ENCODE measurements around the gene LEFTY2.

LEFTY2 gene

GRCh38 chr1:225917101-225917500 lies 23.9 kb downstream of the LEFTY2 start:
- no peak for DNase-seq (ENCODE audit: low read depth)
- TF ChIP-seq CTCF (IDR thresholded peaks at IDR 0.05; ENCODE audit: insufficient read depth, low read depth, low read length, missing control alignments) = no peak
- no peak overlapping the region for H3K4me3 ChIP-seq (ENCODE audit: low read depth, low read length)

GRCh38 chr1:225915538-225915991 lies 25.5 kb downstream of the LEFTY2 start:
- no peak for TF ChIP-seq CTCF (IDR thresholded peaks at IDR 0.05; ENCODE audit: insufficient read depth, low read depth, low read length, missing control alignments)
- no peak for DNase-seq (ENCODE audit: low read depth)
- H3K4me3 ChIP-seq (ENCODE audit: low read depth, low read length) = no peak overlapping the region

GRCh38 chr1:225914947-225915346 lies 26.1 kb downstream of the LEFTY2 start:
- no peak for TF ChIP-seq CTCF (IDR thresholded peaks at IDR 0.05; ENCODE audit: insufficient read depth, low read depth, low read length, missing control alignments)
- DNase-seq (ENCODE audit: low read depth) = no peak
- H3K4me3 ChIP-seq (ENCODE audit: low read depth, low read length) = no peak overlapping the region

GRCh38 chr1:225914391-225914790 lies 26.6 kb downstream of the LEFTY2 start:
- TF ChIP-seq CTCF (IDR thresholded peaks at IDR 0.05; ENCODE audit: insufficient read depth, low read depth, low read length, missing control alignments) = no peak
- H3K4me3 ChIP-seq (ENCODE audit: low read depth, low read length) = no peak overlapping the region
- no peak for DNase-seq (ENCODE audit: low read depth)

- peak; percentile 72 for DNase-seq (ENCODE audit: low read depth)
- no peak overlapping the region for H3K4me3 ChIP-seq (ENCODE audit: low read depth, low read length)
- peak; percentile 85 for TF ChIP-seq CTCF (IDR thresholded peaks at IDR 0.05; ENCODE audit: insufficient read depth, low read depth, low read length, missing control alignments)
These were observed 29.6 kb downstream of the LEFTY2 start for GRCh38 chr1:225911191-225912130.

GRCh38 chr1:225909477-225909876 lies 31.5 kb downstream of the LEFTY2 start:
- DNase-seq (ENCODE audit: low read depth) = no peak
- no peak overlapping the region for H3K4me3 ChIP-seq (ENCODE audit: low read depth, low read length)
- no peak for TF ChIP-seq CTCF (IDR thresholded peaks at IDR 0.05; ENCODE audit: insufficient read depth, low read depth, low read length, missing control alignments)
